AG04449 (cell line): ENCODE results near the gene LPIN1.

Experiments used
- CTCF ChIA-PET: fragments of 350-600 bp; formaldehyde crosslinking; extraction: SDS; loops from one replicate; lab custom pipeline; 2021; ENCODE audit warnings: antibody characterized with exemption; lab: Yijun Ruan, JAX
- POLR2A ChIA-PET: fragments of 400-600, 350-600 bp; formaldehyde crosslinking; extraction: SDS; loops from one replicate; lab custom pipeline; 2020; ENCODE audit warnings: antibody characterized with exemption, inconsistent platforms; lab: Yijun Ruan, JAX
- DNase-seq: peaks from one replicate; pipeline ENCODE4 v3.0.0-alpha.2; 2010; ENCODE audit warnings: low read depth, low spot score
- H3K4me3 ChIP-seq: 2 replicates; pipeline ENCODE4 v1.5.1; 2011; ENCODE audit warnings: low read depth, mild to moderate bottlenecking, control low read depth, low read length
- CTCF ChIP-seq: IDR thresholded peaks from one replicate; pipeline ENCODE4 v1.5.1; 2011; ENCODE audit warnings: mild to moderate bottlenecking, moderate library complexity, low read length, control low read depth, inconsistent platforms; ENCODE audit not compliant: insufficient read depth; ENCODE audit errors: missing control alignments

Gene LPIN1

DNA sequence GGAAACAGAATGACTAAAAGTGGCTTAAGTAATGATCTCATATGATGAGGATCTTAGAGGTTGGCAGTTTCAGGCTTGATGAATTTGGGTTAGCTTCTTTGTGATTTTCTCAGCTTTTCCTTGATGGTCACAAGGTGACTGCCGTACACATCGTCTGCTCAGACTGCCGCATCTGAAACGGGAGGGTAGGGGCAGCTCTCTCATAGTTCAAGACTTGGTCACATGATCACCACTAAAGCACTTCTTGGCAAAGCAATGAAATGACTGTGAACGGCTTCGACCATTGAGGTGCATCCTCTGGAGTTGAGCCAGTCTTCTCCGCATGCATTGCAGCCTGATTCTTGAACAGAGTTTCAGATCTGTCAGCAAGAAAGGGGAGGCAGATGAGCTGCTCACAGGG, 43.8 kb downstream of the LPIN1 start:
- no peak for TF ChIP-seq CTCF
- ChIA-PET POLR2A (no interaction called here), CTCF (interaction anchor here (1.1 to 7.5 kb wide), 5 partner anchors 8 to 101 kb away, joined by 3 to 65 read pairs (median 4); no protein-coding TSS in a partner anchor)
- H3K4me3 ChIP-seq: no peak overlapping the region
- DNase-seq: no peak

DNA sequence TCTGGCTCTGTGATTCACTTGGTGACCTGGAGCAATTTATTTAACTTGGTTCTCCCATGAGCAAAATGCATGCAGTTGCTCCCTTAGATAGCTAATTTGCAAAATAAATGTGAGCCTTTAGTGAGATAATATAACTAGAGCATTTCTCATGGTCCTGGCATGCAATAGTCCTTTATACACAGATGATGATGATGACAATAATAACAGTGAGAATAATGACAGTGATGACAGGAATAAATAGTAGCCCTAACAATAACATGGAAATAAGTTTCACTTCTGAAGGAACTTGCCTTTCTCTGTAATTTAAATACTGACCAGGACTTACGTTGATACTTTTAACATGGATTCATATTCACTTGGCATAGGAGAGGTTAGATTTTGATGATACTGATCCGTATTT, 49.2 kb downstream of the LPIN1 start:
- H3K4me3 ChIP-seq: no peak overlapping the region
- ChIA-PET POLR2A (no interaction called here), CTCF (interaction anchor here (1.0 kb wide), 1 partner anchor 15 kb away, joined by 3 read pairs; no protein-coding TSS in a partner anchor)
- DNase-seq: no peak
- TF ChIP-seq CTCF: no peak

DNA sequence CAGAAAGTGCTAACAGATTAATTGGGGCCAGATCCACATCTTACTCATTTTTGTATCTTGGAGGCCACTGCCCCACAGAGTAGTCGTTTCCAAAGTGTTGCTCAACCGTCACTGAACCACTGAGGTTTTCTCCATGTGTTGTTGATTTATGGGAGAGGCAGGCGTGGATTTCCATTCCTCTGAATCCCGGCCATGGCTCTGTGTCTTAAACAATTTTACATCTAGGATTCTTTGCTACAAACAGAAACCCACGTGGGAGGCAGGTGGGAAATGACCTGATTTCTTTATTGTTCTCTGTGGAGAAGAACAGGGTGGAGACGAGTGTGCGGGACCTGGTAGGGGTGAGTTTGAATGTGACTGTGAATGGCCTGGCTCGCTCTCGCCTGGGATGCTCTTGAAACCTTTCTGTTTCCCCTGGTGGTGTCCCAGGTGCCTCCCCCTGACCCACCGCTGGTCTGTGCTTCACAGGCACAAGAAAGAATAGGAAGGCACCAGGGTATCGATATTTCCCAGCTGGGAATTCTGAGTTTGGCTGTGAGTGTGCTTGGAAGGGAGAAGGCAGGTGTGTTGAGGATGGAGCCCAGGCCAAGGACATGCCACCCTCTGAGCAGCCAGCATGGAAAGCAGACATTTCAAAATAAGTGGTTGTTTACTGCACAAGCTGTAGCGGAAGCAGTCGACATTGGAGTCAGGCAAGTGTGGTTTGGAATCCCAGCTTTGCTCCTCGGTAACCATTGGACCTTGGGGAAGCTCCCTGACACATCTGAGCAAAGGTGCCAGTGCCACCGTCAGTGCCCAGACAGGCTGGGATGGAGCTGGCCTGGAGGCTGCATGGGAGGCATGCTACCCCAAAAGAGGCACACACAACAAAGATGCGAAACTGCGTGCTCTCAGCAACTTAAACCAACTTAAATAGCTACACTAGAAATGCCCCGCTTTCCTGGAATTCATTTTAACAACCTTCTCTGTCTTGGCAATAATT, 50.0 kb downstream of the LPIN1 start:
- POLR2A ChIA-PET: no interaction called here
- H3K4me3 ChIP-seq: no peak overlapping the region
- no peak for DNase-seq
- CTCF ChIA-PET: interaction anchor here (1.0 to 1.4 kb wide), 3 partner anchors 9 to 13 kb away, joined by 3 to 4 read pairs (median 3); no protein-coding TSS in a partner anchor
- no peak for TF ChIP-seq CTCF

DNA sequence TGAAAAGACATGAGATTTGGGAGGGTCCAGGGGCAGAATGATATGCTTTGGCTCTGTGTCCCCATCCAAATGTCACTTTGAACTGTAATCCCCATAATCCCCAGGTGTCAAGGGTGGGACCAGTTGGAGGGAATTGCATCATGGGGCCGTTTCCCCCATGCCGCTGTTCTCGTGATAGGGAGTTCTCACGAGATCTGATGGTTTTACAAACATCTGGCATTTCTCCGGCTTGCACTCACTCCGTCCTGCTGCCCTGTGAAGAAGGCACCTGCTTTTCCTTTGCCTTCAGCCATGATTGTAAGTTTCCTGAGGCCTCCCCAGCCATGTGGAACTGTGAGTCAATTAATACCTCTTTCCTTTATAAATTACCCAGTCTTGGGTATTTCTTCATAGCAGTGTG, 51.4 kb downstream of the LPIN1 start:
- ChIA-PET POLR2A (no interaction called here), CTCF (interaction anchor here (1.0 to 2.5 kb wide), 2 partner anchors 14 to 110 kb away, joined by 3 to 11 read pairs; no protein-coding TSS in a partner anchor)
- no peak for DNase-seq
- no peak overlapping the region for H3K4me3 ChIP-seq
- TF ChIP-seq CTCF: no peak

- no peak for DNase-seq
- ChIA-PET POLR2A (no interaction called here), CTCF (interaction anchor here (1.0 to 2.5 kb wide), 2 partner anchors 15 to 111 kb away, joined by 3 to 11 read pairs; no protein-coding TSS in a partner anchor)
- no peak for TF ChIP-seq CTCF
- H3K4me3 ChIP-seq: no peak overlapping the region
Observed at GRCh38 chr2:11798701-11799435, 52.4 kb downstream of the LPIN1 start.
